GM21360 (cell line): ENCODE data around the gene AGER.
A peak's percentile ranks its signal among the peaks of the same experiment; 100 is the strongest.
"Not testable (repeated sequence)": the region's sequence is repeated elsewhere in the genome, so short reads cannot be mapped to it uniquely, and the experiment has no call there.

Experiments used
- ATAC-seq: cut with Tn5 transposase; IDR thresholded peaks from one replicate; pipeline ENCODE4 v1.9.1; 2021; ENCODE audit warnings: mild to moderate bottlenecking, moderate library complexity; ENCODE audit not compliant: unreplicated experiment

AGER gene

GRCh38 chr6:32200711-32201475 is 16.8 kb upstream of the AGER start:
- no peak for ATAC-seq

GRCh38 chr6:32198866-32199265 is 14.8 kb upstream of the AGER start:
- ATAC-seq: no peak

- no peak for ATAC-seq
Measured at GRCh38 chr6:32198345-32198696, 14.3 kb upstream of the AGER start.

- ATAC-seq: no peak
Measured at GRCh38 chr6:32196682-32197616, 12.9 kb upstream of the AGER start.

- ATAC-seq: peak; percentile 65
Measured at GRCh38 chr6:32195902-32196681, 12.0 kb upstream of the AGER start.

- ATAC-seq: peak; percentile 66
Measured at GRCh38 chr6:32195652-32195901, 11.5 kb upstream of the AGER start.

- ATAC-seq: no peak
Measured at GRCh38 chr6:32194825-32195651, 11.0 kb upstream of the AGER start.

GRCh38 chr6:32194388-32194787 is 10.3 kb upstream of the AGER start:
- no peak for ATAC-seq

- ATAC-seq: not testable (repeated sequence)
Measured at GRCh38 chr6:32193096-32193495, 9.0 kb upstream of the AGER start.

GRCh38 chr6:32192608-32193039 is 8.6 kb upstream of the AGER start, which contains the start of gene GPSM3:
GPSM3 (minus strand) TSS chr6:32192643; CDS start chr6:32192513, 130 bp downstream.
- ATAC-seq: no peak

- ATAC-seq: no peak
Measured at GRCh38 chr6:32191696-32192607, 7.9 kb upstream of the AGER start.

GRCh38 chr6:32190911-32191677 is 7.0 kb upstream of the AGER start:
- ATAC-seq: no peak

GRCh38 chr6:32190054-32190851 is 6.2 kb upstream of the AGER start, which contains the start of gene PBX2:
PBX2 (minus strand) TSS chr6:32190202; CDS start chr6:32189915, 287 bp downstream.
- peak; percentile 45 for ATAC-seq

- no peak for ATAC-seq
Measured at GRCh38 chr6:32189742-32190053, 5.6 kb upstream of the AGER start.

- no peak for ATAC-seq
Measured at GRCh38 chr6:32189069-32189741, 5.2 kb upstream of the AGER start.

- ATAC-seq: no peak
Measured at GRCh38 chr6:32188381-32189068, 4.5 kb upstream of the AGER start.
